ENCODE data around the gene PEX7.

PEX7 gene

GRCh38 chr6:136921381-136921935 is 99.1 kb downstream of the PEX7 start:
- no peaks in the 10 kb centered on the region for H3K9me3 ChIP-seq (ENCODE audit: control insufficient read depth, low read length)
- H3K36me3 ChIP-seq (ENCODE audit: control insufficient read depth, insufficient read depth, low read length), result no peaks in the 10 kb centered on the region
- WGBS, 2 experiments, result 1% methylated on average over 59 of the region's 59 CpGs
- peak overlapping the region; percentile 45 for H3K4me3 ChIP-seq (ENCODE audit: insufficient read depth, low read depth, low read length)
- no peaks in the 10 kb centered on the region for H3K4me1 ChIP-seq (ENCODE audit: control insufficient read depth, insufficient read depth, low read length)
- H3K27ac ChIP-seq (ENCODE audit: insufficient read depth, low read depth, low read length, poor library complexity, severe bottlenecking), result no peak overlapping the region
- peaks cover 59% of the 10 kb centered on the region for H3K27me3 ChIP-seq (ENCODE audit: control insufficient read depth, insufficient read depth, low read length, poor library complexity, severe bottlenecking)

DNA sequence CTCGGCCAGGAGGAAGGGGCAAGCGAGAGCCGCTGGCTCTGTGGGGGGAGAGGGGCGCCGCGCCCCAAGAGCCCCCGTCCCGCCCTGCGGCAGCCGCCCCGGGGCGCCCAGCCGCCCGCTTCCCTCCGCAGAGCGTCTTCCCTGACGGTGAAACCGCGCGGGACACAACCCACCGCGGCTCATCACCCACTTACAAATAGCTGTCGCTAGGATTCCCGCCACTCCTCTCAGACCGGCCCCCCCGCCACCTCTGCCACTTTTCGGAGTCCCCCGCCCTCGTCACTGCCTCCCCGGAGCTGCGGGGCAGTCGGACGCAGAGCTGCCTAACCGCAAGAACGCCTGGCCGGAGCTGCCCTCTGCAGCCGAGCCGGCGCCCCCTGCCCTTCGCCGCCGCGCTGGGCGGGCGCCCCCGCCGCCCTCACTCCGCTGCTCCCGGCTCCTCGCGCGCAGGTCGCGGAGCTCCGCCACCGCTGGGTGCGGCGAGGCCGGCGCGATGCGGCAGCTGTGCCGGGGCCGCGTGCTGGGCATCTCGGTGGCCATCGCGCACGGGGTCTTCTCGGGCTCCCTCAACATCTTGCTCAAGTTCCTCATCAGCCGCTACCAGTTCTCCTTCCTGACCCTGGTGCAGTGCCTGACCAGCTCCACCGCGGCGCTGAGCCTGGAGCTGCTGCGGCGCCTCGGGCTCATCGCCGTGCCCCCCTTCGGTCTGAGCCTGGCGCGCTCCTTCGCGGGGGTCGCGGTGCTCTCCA is 99.7 kb downstream of the PEX7 start, which contains the start of gene SLC35D3:
Gene SLC35D3 (plus strand): TSS at position 366 of the 749 bp plus-strand sequence. CDS start 128 bp downstream, at position 494.
- WGBS, 2 experiments, result 1% methylated on average over 86 of the region's 86 CpGs
- Histone ChIP-seq H3K27me3 (ENCODE audit: control insufficient read depth, insufficient read depth, low read length, poor library complexity, severe bottlenecking) (peaks cover 59% of the 10 kb centered on the region), H3K4me1 (ENCODE audit: control insufficient read depth, insufficient read depth, low read length) (no peaks in the 10 kb centered on the region), H3K36me3 (ENCODE audit: control insufficient read depth, insufficient read depth, low read length) (no peaks in the 10 kb centered on the region), H3K9me3 (ENCODE audit: control insufficient read depth, low read length) (no peaks in the 10 kb centered on the region), H3K27ac (ENCODE audit: insufficient read depth, low read depth, low read length, poor library complexity, severe bottlenecking) (no peak within 1 kb of the TSS), H3K4me3 (ENCODE audit: insufficient read depth, low read depth, low read length) (peak within 1 kb of the TSS; percentile 45)

GRCh38 chr6:136922685-136923006 is 100.3 kb downstream of the PEX7 start:
- Histone ChIP-seq H3K4me1 (ENCODE audit: control insufficient read depth, insufficient read depth, low read length) (no peaks in the 10 kb centered on the region), H3K27me3 (ENCODE audit: control insufficient read depth, insufficient read depth, low read length, poor library complexity, severe bottlenecking) (peaks cover 59% of the 10 kb centered on the region), H3K36me3 (ENCODE audit: control insufficient read depth, insufficient read depth, low read length) (no peaks in the 10 kb centered on the region), H3K9me3 (ENCODE audit: control insufficient read depth, low read length) (no peaks in the 10 kb centered on the region), H3K27ac (ENCODE audit: insufficient read depth, low read depth, low read length, poor library complexity, severe bottlenecking) (no peak overlapping the region), H3K4me3 (ENCODE audit: insufficient read depth, low read depth, low read length) (peak overlapping the region; percentile 45)
- 25 to 28% methylated on average over 29 of the region's 29 CpGs for WGBS, 2 experiments

- Histone ChIP-seq H3K4me1 (ENCODE audit: control insufficient read depth, insufficient read depth, low read length) (no peaks in the 10 kb centered on the region), H3K4me3 (ENCODE audit: insufficient read depth, low read depth, low read length) (no peak overlapping the region), H3K36me3 (ENCODE audit: control insufficient read depth, insufficient read depth, low read length) (no peaks in the 10 kb centered on the region), H3K27me3 (ENCODE audit: control insufficient read depth, insufficient read depth, low read length, poor library complexity, severe bottlenecking) (peaks cover 59% of the 10 kb centered on the region), H3K27ac (ENCODE audit: insufficient read depth, low read depth, low read length, poor library complexity, severe bottlenecking) (no peak overlapping the region), H3K9me3 (ENCODE audit: control insufficient read depth, low read length) (no peaks in the 10 kb centered on the region)
- WGBS, 2 experiments, result 89 to 92% methylated on average over 65 of the region's 65 CpGs
Measured at GRCh38 chr6:136923116-136923953, 100.9 kb downstream of the PEX7 start.

DNA sequence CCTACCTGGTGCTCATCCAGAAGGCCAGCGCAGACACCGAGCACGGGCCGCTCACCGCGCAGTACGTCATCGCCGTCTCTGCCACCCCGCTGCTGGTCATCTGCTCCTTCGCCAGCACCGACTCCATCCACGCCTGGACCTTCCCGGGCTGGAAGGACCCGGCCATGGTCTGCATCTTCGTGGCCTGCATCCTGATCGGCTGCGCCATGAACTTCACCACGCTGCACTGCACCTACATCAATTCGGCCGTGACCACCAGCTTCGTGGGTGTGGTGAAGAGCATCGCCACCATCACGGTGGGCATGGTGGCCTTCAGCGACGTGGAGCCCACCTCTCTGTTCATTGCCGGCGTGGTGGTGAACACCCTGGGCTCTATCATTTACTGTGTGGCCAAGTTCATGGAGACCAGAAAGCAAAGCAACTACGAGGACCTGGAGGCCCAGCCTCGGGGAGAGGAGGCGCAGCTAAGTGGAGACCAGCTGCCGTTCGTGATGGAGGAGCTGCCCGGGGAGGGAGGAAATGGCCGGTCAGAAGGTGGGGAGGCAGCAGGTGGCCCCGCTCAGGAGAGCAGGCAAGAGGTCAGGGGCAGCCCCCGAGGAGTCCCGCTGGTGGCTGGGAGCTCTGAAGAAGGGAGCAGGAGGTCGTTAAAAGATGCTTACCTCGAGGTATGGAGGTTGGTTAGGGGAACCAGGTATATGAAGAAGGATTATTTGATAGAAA is 101.7 kb downstream of the PEX7 start:
- Histone ChIP-seq H3K4me3 (ENCODE audit: insufficient read depth, low read depth, low read length) (no peak overlapping the region), H3K4me1 (ENCODE audit: control insufficient read depth, insufficient read depth, low read length) (no peaks in the 10 kb centered on the region), H3K27me3 (ENCODE audit: control insufficient read depth, insufficient read depth, low read length, poor library complexity, severe bottlenecking) (peaks cover 58% of the 10 kb centered on the region), H3K36me3 (ENCODE audit: control insufficient read depth, insufficient read depth, low read length) (no peaks in the 10 kb centered on the region), H3K27ac (ENCODE audit: insufficient read depth, low read depth, low read length, poor library complexity, severe bottlenecking) (no peak overlapping the region), H3K9me3 (ENCODE audit: control insufficient read depth, low read length) (no peaks in the 10 kb centered on the region)
- 92 to 94% methylated on average over 40 of the region's 40 CpGs for WGBS, 2 experiments

- H3K27me3 ChIP-seq (ENCODE audit: control insufficient read depth, insufficient read depth, low read length, poor library complexity, severe bottlenecking), result peaks cover 35% of the 10 kb centered on the region
- 97 to 98% methylated on average over 2 of the region's 2 CpGs for WGBS, 2 experiments
- H3K4me1 ChIP-seq (ENCODE audit: control insufficient read depth, insufficient read depth, low read length), result no peaks in the 10 kb centered on the region
Measured at GRCh38 chr6:136926383-136926782, 104.0 kb downstream of the PEX7 start.

GRCh38 chr6:136927292-136927691 is 104.9 kb downstream of the PEX7 start:
- H3K4me3 ChIP-seq (ENCODE audit: insufficient read depth, low read depth, low read length), result no peak overlapping the region
- H3K9me3 ChIP-seq (ENCODE audit: control insufficient read depth, low read length), result no peaks in the 10 kb centered on the region
- H3K27me3 ChIP-seq (ENCODE audit: control insufficient read depth, insufficient read depth, low read length, poor library complexity, severe bottlenecking), result peaks cover 26% of the 10 kb centered on the region
- H3K27ac ChIP-seq (ENCODE audit: insufficient read depth, low read depth, low read length, poor library complexity, severe bottlenecking), result no peak overlapping the region
- no peaks in the 10 kb centered on the region for H3K36me3 ChIP-seq (ENCODE audit: control insufficient read depth, insufficient read depth, low read length)
- WGBS, 2 experiments, result 61 to 66% methylated on average over 3 of the region's 3 CpGs
- H3K4me1 ChIP-seq (ENCODE audit: control insufficient read depth, insufficient read depth, low read length), result no peaks in the 10 kb centered on the region

More at GRCh38 chr6:136926383-136926782, 104.0 kb downstream of the PEX7 start:
- Histone ChIP-seq H3K36me3 (ENCODE audit: control insufficient read depth, insufficient read depth, low read length) (no peaks in the 10 kb centered on the region), H3K27ac (ENCODE audit: insufficient read depth, low read depth, low read length, poor library complexity, severe bottlenecking) (no peak overlapping the region), H3K9me3 (ENCODE audit: control insufficient read depth, low read length) (no peaks in the 10 kb centered on the region), H3K4me3 (ENCODE audit: insufficient read depth, low read depth, low read length) (no peak overlapping the region)

GRCh38 chr6:136930528-136930927 is 108.1 kb downstream of the PEX7 start:
- no peaks in the 10 kb centered on the region for H3K9me3 ChIP-seq (ENCODE audit: control insufficient read depth, low read length)
- no peak overlapping the region for H3K27ac ChIP-seq (ENCODE audit: insufficient read depth, low read depth, low read length, poor library complexity, severe bottlenecking)
- WGBS, 2 experiments, result 92 to 95% methylated on average over 4 of the region's 4 CpGs

DNA sequence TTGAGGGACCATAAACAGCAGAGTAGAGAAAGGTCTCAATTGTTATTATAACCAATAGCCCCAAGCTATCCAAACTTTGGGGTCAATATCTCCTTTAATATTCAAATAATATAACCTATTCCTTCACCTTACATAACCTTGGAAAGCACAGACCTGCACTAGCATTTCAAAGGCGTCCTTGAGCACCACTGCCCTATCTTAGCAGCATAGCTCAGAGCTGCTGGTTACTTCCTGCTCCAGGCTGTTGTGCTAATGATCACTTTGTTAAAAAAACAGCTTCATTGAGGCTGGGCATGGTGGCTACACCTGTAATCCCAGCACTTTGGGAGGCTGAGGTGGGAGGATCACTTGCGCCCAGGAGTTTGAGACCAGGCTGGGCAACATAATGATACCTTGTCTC is 110.2 kb downstream of the PEX7 start:
- Histone ChIP-seq H3K4me3 (ENCODE audit: insufficient read depth, low read depth, low read length) (no peak overlapping the region), H3K27me3 (ENCODE audit: control insufficient read depth, insufficient read depth, low read length, poor library complexity, severe bottlenecking) (no peaks in the 10 kb centered on the region), H3K4me1 (ENCODE audit: control insufficient read depth, insufficient read depth, low read length) (no peaks in the 10 kb centered on the region), H3K9me3 (ENCODE audit: control insufficient read depth, low read length) (no peaks in the 10 kb centered on the region), H3K27ac (ENCODE audit: insufficient read depth, low read depth, low read length, poor library complexity, severe bottlenecking) (no peak overlapping the region), H3K36me3 (ENCODE audit: control insufficient read depth, insufficient read depth, low read length) (no peaks in the 10 kb centered on the region)
- 90% methylated on average over 2 of the region's 2 CpGs for WGBS, 2 experiments

More at GRCh38 chr6:136930528-136930927, 108.1 kb downstream of the PEX7 start:
- no peaks in the 10 kb centered on the region for H3K4me1 ChIP-seq (ENCODE audit: control insufficient read depth, insufficient read depth, low read length)
- H3K4me3 ChIP-seq (ENCODE audit: insufficient read depth, low read depth, low read length), result no peak overlapping the region
- no peaks in the 10 kb centered on the region for H3K27me3 ChIP-seq (ENCODE audit: control insufficient read depth, insufficient read depth, low read length, poor library complexity, severe bottlenecking)
- no peaks in the 10 kb centered on the region for H3K36me3 ChIP-seq (ENCODE audit: control insufficient read depth, insufficient read depth, low read length)

Measured in ectodermal cell (in vitro differentiated cells).